Measurements from ENCODE around the gene PIGH.
A peak's percentile ranks its signal among the peaks of the same experiment; 100 is the strongest.
"Not testable (repeated sequence)": the region's sequence is repeated elsewhere in the genome, so short reads cannot be mapped to it uniquely, and the experiment has no call there.

The PIGH gene

DNA sequence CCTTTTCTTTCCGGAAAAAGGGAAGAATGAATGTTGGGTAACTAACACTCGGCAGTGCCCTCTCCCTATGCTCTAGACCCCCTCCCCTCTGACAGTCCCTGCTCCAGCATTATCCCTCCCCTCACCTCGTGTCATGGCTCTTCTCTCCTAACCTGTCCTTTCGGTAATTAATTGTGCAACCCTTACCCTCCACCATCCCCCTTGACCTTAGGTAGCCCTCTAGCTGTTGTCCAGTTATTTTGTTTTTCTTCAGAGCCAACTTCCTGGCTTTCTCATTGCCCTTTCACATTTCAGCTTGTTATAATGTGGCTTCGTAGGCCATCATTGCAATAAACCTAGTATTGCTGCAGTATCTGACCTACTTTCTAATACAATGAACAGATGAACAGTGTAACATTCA is 30.9 kb upstream of the PIGH start:
- no peak overlapping the region for H3K4me3 ChIP-seq (ENCODE audit: low read length)
- H3K27me3 ChIP-seq (replicated peaks; ENCODE audit: control insufficient read depth, insufficient read depth, low read length), result no peaks in the 10 kb centered on the region
- DNase-seq (ENCODE audit: low read depth), result no peak
- no peaks in the 10 kb centered on the region for H3K4me1 ChIP-seq (ENCODE audit: control insufficient read depth, insufficient read depth, low read length)
- H3K36me3 ChIP-seq (ENCODE audit: control insufficient read depth, insufficient read depth, low read length, severe bottlenecking), result no peaks in the 10 kb centered on the region
- no peaks in the 10 kb centered on the region for H3K9me3 ChIP-seq (ENCODE audit: control insufficient read depth, low read length)
- H3K9ac ChIP-seq (ENCODE audit: low read length), result no peak overlapping the region

DNA sequence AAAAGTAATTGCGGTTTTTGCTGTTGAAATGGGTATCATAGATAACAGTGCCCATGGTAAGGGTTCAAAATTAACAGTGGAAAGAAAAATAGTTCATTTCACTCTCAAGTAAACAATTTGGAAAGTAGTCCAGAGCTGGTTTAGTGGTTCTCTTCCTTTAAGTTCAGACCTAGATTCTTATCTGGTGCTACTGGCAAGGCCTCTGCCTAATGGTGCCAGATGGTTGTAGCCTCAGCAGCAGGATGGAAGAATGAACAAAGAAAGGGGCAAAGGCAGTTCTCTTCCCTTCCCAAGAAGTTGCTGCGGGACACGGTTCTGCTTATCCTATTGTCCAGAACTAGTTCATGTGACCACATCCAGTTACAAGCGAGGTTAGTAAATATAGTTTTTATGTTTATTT is 30.1 kb upstream of the PIGH start:
- H3K9ac ChIP-seq (ENCODE audit: low read length), result no peak overlapping the region
- H3K4me3 ChIP-seq (ENCODE audit: low read length), result no peak overlapping the region
- no peaks in the 10 kb centered on the region for H3K36me3 ChIP-seq (ENCODE audit: control insufficient read depth, insufficient read depth, low read length, severe bottlenecking)
- H3K9me3 ChIP-seq (ENCODE audit: control insufficient read depth, low read length), result no peaks in the 10 kb centered on the region
- no peaks in the 10 kb centered on the region for H3K27me3 ChIP-seq (replicated peaks; ENCODE audit: control insufficient read depth, insufficient read depth, low read length)
- H3K4me1 ChIP-seq (ENCODE audit: control insufficient read depth, insufficient read depth, low read length), result no peaks in the 10 kb centered on the region
- DNase-seq (ENCODE audit: low read depth), result no peak

DNA sequence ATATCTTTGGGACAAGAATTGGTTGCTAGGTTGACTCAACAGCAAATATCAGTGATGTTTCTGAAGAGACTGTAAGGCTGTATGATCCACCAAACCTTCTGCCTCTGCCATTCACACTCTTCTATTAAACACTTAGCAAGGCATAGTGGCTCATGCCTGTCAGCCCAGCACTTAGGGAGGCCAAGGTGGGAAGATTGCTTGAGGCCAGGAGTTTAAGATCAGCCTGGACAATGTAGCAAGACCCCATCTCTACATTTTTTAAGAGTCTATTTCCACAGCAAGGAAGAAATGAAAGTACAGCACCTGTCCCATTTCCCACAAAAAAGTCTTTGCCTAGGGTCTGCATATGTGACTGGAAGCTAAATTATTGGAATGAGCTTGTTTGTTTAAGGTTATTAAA is 27.5 kb upstream of the PIGH start:
- Histone ChIP-seq H3K36me3 (ENCODE audit: control insufficient read depth, insufficient read depth, low read length, severe bottlenecking) (no peaks in the 10 kb centered on the region), H3K9me3 (ENCODE audit: control insufficient read depth, low read length) (no peaks in the 10 kb centered on the region), H3K27me3 (replicated peaks; ENCODE audit: control insufficient read depth, insufficient read depth, low read length) (no peaks in the 10 kb centered on the region), H3K4me3 (ENCODE audit: low read length) (no peak overlapping the region), H3K4me1 (ENCODE audit: control insufficient read depth, insufficient read depth, low read length) (peaks cover 19% of the 10 kb centered on the region), H3K9ac (ENCODE audit: low read length) (no peak overlapping the region)
- DNase-seq (ENCODE audit: low read depth), result no peak

DNA sequence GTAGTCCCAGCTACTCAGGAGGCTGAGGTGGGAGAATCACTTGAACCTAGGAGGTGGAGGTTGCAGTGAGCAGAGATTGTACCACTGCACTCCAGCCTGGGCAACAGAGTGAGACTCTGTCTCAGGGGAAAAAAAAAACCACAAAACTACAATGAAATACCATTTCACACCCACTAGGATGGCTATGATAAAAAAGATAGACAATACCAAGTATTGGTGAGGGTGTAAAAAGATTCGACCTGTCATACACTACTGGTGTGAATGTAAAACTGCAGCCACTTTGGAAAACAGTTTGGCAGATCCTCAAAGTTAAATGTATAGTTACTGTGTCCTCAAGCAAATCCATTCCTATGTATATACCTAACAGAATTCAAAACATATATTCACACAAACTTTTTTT is 26.1 kb upstream of the PIGH start:
- H3K4me3 ChIP-seq (ENCODE audit: low read length); H3K9ac ChIP-seq (ENCODE audit: low read length): not testable (repeated sequence)

DNA sequence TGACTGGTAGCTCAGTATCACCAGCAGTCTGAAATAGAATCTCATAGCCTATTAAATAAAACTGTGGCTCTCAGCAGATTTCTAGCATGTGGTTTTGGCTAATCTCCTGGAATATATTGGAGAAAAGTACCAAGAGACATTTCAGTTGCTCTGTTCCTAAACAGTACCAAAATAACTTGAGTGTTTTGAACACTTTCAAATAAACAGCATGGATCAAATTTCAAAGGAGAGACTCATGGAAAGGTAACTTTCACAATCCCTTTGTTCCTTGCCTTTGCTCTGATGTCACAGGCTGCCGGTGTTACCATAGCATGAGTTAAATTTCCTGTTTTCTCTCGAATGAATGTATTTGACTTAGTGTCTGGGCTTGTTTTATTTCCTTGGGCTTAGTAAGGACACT is 23.0 kb upstream of the PIGH start:
- Histone ChIP-seq H3K36me3 (ENCODE audit: control insufficient read depth, insufficient read depth, low read length, severe bottlenecking) (no peaks in the 10 kb centered on the region), H3K4me3 (ENCODE audit: low read length) (peak overlapping the region; percentile 44)
- DNase-seq (ENCODE audit: low read depth), result peak; percentile 35

More for the DNA sequence above, 26.1 kb upstream of the PIGH start:
- H3K27me3 ChIP-seq (replicated peaks; ENCODE audit: control insufficient read depth, insufficient read depth, low read length); H3K36me3 ChIP-seq (ENCODE audit: control insufficient read depth, insufficient read depth, low read length, severe bottlenecking); H3K9me3 ChIP-seq (ENCODE audit: control insufficient read depth, low read length); DNase-seq (ENCODE audit: low read depth): not testable (repeated sequence)
- peaks cover 25% of the 10 kb centered on the region for H3K4me1 ChIP-seq (ENCODE audit: control insufficient read depth, insufficient read depth, low read length)

DNA sequence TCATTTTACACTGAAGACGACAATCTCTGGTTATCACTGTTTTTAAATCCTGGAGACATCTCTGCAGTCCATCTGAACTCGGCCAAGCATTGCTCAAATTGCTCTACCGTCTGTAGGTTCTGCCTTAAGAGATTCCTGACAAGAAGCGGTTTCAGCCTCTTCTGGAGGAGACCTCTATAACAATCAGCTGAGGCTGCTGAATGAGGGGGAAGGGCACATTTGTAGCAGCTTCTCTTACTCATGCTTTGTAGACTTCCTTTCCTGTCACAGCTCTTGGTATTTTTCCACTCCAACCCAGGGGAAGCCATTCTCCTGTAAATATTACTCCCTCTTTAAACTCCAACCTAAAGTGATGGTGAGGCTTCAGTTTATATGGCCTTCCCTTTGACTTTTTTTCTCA is 22.6 kb upstream of the PIGH start:
- no peaks in the 10 kb centered on the region for H3K9me3 ChIP-seq (ENCODE audit: control insufficient read depth, low read length)
- H3K4me1 ChIP-seq (ENCODE audit: control insufficient read depth, insufficient read depth, low read length), result peaks cover 33% of the 10 kb centered on the region
- H3K4me3 ChIP-seq (ENCODE audit: low read length), result peak overlapping the region; percentile 44
- no peaks in the 10 kb centered on the region for H3K27me3 ChIP-seq (replicated peaks; ENCODE audit: control insufficient read depth, insufficient read depth, low read length)
- peak; percentile 68 for DNase-seq (ENCODE audit: low read depth)
- H3K9ac ChIP-seq (ENCODE audit: low read length), result peak overlapping the region; percentile 60
- no peaks in the 10 kb centered on the region for H3K36me3 ChIP-seq (ENCODE audit: control insufficient read depth, insufficient read depth, low read length, severe bottlenecking)

More for the DNA sequence above, 23.0 kb upstream of the PIGH start:
- Histone ChIP-seq H3K9me3 (ENCODE audit: control insufficient read depth, low read length) (no peaks in the 10 kb centered on the region), H3K4me1 (ENCODE audit: control insufficient read depth, insufficient read depth, low read length) (peaks cover 33% of the 10 kb centered on the region), H3K27me3 (replicated peaks; ENCODE audit: control insufficient read depth, insufficient read depth, low read length) (no peaks in the 10 kb centered on the region), H3K9ac (ENCODE audit: low read length) (peak overlapping the region; percentile 60)

DNA sequence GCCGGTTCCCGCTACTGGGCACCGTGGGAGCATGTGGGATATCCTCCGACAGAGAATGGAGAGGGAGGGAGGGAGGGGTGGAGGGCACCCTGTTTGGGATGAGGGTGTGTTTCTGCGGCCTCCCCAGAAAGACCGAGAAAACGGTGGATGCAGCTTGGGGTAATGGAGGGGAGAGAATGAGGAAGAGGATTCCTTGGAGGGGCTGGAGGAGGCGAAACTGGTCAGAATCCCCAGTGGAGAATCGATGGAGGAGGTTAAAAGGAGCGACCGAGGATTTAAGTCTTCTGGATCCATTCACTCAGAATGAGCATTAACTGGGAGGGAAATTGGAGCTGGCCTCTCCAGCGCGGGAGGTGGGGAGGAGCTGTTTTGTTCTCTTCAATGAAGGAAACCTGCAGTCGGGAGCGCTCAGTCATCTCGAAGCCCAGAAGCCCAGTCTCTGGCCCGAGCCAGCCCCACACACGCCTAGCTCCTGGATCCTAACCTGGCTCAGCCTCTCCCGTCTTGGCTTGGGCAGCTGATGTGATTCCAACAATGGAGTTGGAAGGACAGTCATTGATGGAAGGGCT is 20.2 kb upstream of the PIGH start:
- H3K27me3 ChIP-seq (replicated peaks; ENCODE audit: control insufficient read depth, insufficient read depth, low read length), result no peaks in the 10 kb centered on the region
- peaks cover 33% of the 10 kb centered on the region for H3K4me1 ChIP-seq (ENCODE audit: control insufficient read depth, insufficient read depth, low read length)
- peak overlapping the region; percentile 82 for H3K4me3 ChIP-seq (ENCODE audit: low read length)
- H3K9me3 ChIP-seq (ENCODE audit: control insufficient read depth, low read length), result no peaks in the 10 kb centered on the region
- H3K36me3 ChIP-seq (ENCODE audit: control insufficient read depth, insufficient read depth, low read length, severe bottlenecking), result no peaks in the 10 kb centered on the region
- peak; percentile 21 for DNase-seq (ENCODE audit: low read depth)
- peak overlapping the region; percentile 67 for H3K9ac ChIP-seq (ENCODE audit: low read length)

DNA sequence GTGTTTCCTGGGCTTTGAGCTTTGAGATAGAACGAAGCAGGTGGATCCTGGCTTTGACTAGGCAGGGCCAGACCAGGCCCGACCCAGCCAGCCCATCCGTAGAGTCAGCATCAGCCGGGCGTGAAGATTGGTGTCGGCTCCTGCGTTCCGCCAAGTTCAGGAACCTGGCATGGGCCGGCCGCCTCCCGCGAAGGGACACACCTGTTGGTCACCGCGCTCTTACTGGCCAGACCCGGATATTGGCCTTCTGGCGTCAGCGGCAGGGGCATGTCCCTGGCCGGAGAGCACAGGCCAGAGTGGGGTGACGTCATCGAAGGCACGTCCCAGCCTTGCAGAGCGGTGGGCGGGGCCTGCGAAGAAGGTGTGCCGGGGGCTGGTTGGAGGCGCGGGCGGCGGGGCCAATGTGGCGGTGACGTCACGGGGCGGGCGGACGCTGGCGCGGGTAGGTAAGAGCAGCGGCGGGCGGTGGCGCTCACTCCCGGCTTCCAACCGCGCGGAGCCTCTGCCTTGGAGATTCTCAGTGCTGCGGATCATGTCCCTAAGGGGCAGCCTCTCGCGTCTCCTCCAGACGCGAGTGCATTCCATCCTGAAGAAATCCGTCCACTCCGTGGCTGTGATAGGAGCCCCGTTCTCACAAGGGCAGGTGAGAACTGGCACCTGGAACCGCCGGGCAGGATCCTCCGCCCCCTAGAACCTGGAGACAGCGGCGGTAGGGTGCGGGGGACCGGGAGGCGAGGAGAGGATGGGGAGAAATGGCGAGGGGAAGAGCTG is 19.6 kb upstream of the PIGH start, which contains the start of gene ARG2:
TSS of gene ARG2 (plus strand) at position 475 of the 771 bp plus-strand sequence. CDS start at position 533, 58 bp downstream.
- H3K9ac ChIP-seq (ENCODE audit: low read length), result peak within 1 kb of the TSS; percentile 67
- H3K9me3 ChIP-seq (ENCODE audit: control insufficient read depth, low read length), result no peaks in the 10 kb centered on the region
- H3K4me3 ChIP-seq (ENCODE audit: low read length), result peak within 1 kb of the TSS; percentile 82
- H3K36me3 ChIP-seq (ENCODE audit: control insufficient read depth, insufficient read depth, low read length, severe bottlenecking), result no peaks in the 10 kb centered on the region
- DNase-seq (ENCODE audit: low read depth), result peak; percentile 95
- no peaks in the 10 kb centered on the region for H3K27me3 ChIP-seq (replicated peaks; ENCODE audit: control insufficient read depth, insufficient read depth, low read length)
- H3K4me1 ChIP-seq (ENCODE audit: control insufficient read depth, insufficient read depth, low read length), result peaks cover 32% of the 10 kb centered on the region

DNA sequence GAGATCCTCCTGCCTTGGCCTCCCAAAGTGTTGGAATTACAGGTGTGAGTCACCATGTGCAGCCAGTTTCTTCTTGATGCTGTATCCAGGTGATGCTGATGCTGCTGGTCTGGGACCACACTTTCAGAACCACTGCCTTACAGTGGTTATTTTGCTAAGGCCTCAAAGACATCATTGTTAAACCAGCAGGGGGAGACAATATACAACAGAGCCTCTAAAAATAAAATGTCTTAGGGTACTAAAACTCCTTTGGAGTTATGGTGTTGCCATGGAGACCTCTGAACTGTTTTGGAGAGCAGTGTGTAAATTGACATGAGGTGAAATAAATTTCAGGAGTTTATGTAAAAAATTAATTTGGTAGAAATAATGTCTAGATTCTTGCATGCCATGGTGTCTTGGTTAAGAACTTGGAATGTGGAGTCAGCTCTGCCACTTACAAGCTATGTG is 18.6 kb upstream of the PIGH start:
- peak; percentile 94 for DNase-seq (ENCODE audit: low read depth)
- Histone ChIP-seq H3K36me3 (ENCODE audit: control insufficient read depth, insufficient read depth, low read length, severe bottlenecking) (no peaks in the 10 kb centered on the region), H3K9me3 (ENCODE audit: control insufficient read depth, low read length) (no peaks in the 10 kb centered on the region), H3K27me3 (replicated peaks; ENCODE audit: control insufficient read depth, insufficient read depth, low read length) (no peaks in the 10 kb centered on the region), H3K4me3 (ENCODE audit: low read length) (no peak overlapping the region), H3K9ac (ENCODE audit: low read length) (no peak overlapping the region), H3K4me1 (ENCODE audit: control insufficient read depth, insufficient read depth, low read length) (peaks cover 25% of the 10 kb centered on the region)

DNA sequence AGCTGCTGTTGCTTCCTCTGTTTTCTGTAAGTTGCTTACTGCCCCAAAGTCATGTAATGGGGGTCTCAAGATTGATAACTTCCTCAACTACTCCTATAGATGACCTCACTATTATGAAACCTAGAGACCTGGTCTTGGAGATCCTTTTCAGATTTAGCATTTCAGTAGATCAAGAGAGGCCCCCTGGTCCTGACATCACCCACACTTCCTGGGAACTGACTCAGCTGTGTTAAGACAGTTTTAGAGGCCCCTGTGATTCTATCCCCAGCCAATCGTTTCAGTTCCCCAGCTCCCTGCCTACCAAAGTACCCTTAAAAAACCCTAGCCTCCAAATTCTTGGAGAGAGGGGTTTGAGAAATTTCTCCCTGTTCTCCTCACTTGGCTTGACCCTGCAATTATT is 10.4 kb upstream of the PIGH start:
- H3K4me1 ChIP-seq (ENCODE audit: control insufficient read depth, insufficient read depth, low read length), result no peaks in the 10 kb centered on the region
- no peaks in the 10 kb centered on the region for H3K36me3 ChIP-seq (ENCODE audit: control insufficient read depth, insufficient read depth, low read length, severe bottlenecking)
- H3K27me3 ChIP-seq (replicated peaks; ENCODE audit: control insufficient read depth, insufficient read depth, low read length), result peaks cover 10% of the 10 kb centered on the region
- H3K9ac ChIP-seq (ENCODE audit: low read length), result no peak overlapping the region
- no peaks in the 10 kb centered on the region for H3K9me3 ChIP-seq (ENCODE audit: control insufficient read depth, low read length)
- DNase-seq (ENCODE audit: low read depth), result no peak
- H3K4me3 ChIP-seq (ENCODE audit: low read length), result no peak overlapping the region

DNA sequence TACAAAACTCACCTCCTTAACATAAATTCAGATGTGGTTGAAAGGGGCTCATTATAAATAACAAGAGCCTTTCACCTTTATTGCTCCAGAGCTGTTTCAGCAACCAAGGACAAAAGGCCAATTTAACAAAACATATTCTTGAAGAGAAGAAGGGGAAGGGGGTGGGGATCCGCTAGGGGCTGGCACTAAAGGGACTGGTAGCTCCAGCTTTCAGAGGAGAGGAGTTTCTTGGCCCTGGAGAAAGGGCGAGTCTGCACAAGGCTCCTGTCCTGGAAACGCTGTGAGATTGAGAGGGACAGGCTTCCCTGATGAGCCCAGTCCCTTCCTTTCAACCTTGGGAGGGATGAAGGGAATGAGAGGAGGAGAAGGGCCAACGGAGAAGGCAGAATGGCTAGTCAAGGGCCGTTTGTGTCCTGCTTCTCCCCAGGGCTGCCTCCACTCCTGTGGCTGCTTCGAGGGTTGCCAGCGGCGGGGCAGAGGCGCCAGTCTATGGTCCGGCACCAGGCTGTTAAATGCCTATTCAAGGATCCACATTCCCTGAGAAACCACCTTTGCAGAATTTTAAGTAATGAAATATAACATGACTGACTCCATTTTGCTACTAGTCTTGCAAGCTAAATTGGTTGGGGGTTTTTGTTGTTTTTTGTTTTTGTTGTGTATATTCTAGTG is 9.7 kb upstream of the PIGH start:
- Histone ChIP-seq H3K36me3 (ENCODE audit: control insufficient read depth, insufficient read depth, low read length, severe bottlenecking) (no peaks in the 10 kb centered on the region), H3K9ac (ENCODE audit: low read length) (no peak overlapping the region), H3K9me3 (ENCODE audit: control insufficient read depth, low read length) (no peaks in the 10 kb centered on the region), H3K27me3 (replicated peaks; ENCODE audit: control insufficient read depth, insufficient read depth, low read length) (peaks cover 10% of the 10 kb centered on the region), H3K4me1 (ENCODE audit: control insufficient read depth, insufficient read depth, low read length) (no peaks in the 10 kb centered on the region), H3K4me3 (ENCODE audit: low read length) (no peak overlapping the region)
- DNase-seq (ENCODE audit: low read depth), result no peak
